ENCODE measurements around the gene PPP4R4.

PPP4R4 gene

GRCh38 chr14:94310248-94310647 lies 136.1 kb downstream of the PPP4R4 start:
- no peak for DNase-seq

- DNase-seq, result no peak
Measured at GRCh38 chr14:94312481-94313246, 138.5 kb downstream of the PPP4R4 start.

GRCh38 chr14:94313991-94314655 lies 140.0 kb downstream of the PPP4R4 start:
- DNase-seq, result no peak

- DNase-seq, result no peak
Measured at GRCh38 chr14:94314890-94315289, 140.8 kb downstream of the PPP4R4 start.

- DNase-seq, result no peak
Measured at GRCh38 chr14:94316692-94317091, 142.6 kb downstream of the PPP4R4 start.

GRCh38 chr14:94317259-94317658 lies 143.1 kb downstream of the PPP4R4 start:
- no peak for DNase-seq

GRCh38 chr14:94320243-94320642 lies 146.1 kb downstream of the PPP4R4 start:
- no peak for DNase-seq

GRCh38 chr14:94321421-94322271 lies 147.5 kb downstream of the PPP4R4 start:
- no peak for DNase-seq

GRCh38 chr14:94322648-94323570 lies 148.8 kb downstream of the PPP4R4 start, which contains the start of gene SERPINA6:
Gene SERPINA6, minus strand, starts transcription at chr14:94323336. Its CDS starts 8,688 bp downstream, at chr14:94314648.
- peak; percentile 6 for DNase-seq

GRCh38 chr14:94328196-94328595 lies 154.1 kb downstream of the PPP4R4 start:
- no peak for DNase-seq
